IMR-90 (cell line): Measurements from ENCODE around the gene MYO1A. TPM values are rescaled to one million over a fixed set of nuclear protein-coding genes. Genes with fewer than 3 reads are reported as not detected.

ENCODE experiments used
- ATAC-seq: fragments of 200-7000 bp; cut with Tn5 transposase; 2 replicates; pipeline ENCODE4 v1.9.1; 2020; ENCODE audit warnings: low read depth, mild to moderate bottlenecking, moderate library complexity
- BruUV-seq: library from RNA; stranded (reverse); fragments of 400-500 nt; replicated peaks from 2 replicates; lab custom pipeline; 2021; lab: Mats Ljungman, UMichigan
- CTCF ChIA-PET: fragments of 300-600 bp; formaldehyde crosslinking; extraction: SDS; loops from one replicate; lab custom pipeline; 2021; ENCODE audit warnings: antibody characterized with exemption; lab: Yijun Ruan, JAX
- POLR2A ChIA-PET: fragments of 300-600 bp; sonication (Branson Sonifier 250); formaldehyde crosslinking; loops from one replicate; lab custom pipeline; 2022; ENCODE audit warnings: antibody characterized with exemption; ENCODE audit not compliant: unreplicated experiment; lab: Charles Lee
- DNase-seq: peaks from one replicate; pipeline ENCODE4 v3.0.0; 2013
- H2AFZ ChIP-seq: replicated peaks from 2 replicates; pipeline ENCODE3; 2013; ENCODE audit warnings: low read length, mild to moderate bottlenecking; ENCODE audit not compliant: poor library complexity
- H2AK5ac ChIP-seq: 2 replicates; pipeline ENCODE4 v1.6.1; 2013; ENCODE audit warnings: low read depth, low read length, inconsistent platforms
- H2AK9ac ChIP-seq: replicated peaks from 2 replicates; pipeline ENCODE3; 2013; ENCODE audit warnings: mild to moderate bottlenecking, low read depth, low read length, moderate library complexity; ENCODE audit not compliant: poor library complexity
- H2BK120ac ChIP-seq: 2 replicates; pipeline ENCODE4 v1.6.1; 2013; ENCODE audit warnings: low read depth, low read length, inconsistent platforms
- H2BK15ac ChIP-seq: 3 replicates; pipeline ENCODE4 v1.6.1; 2013; ENCODE audit warnings: low read depth, low read length, inconsistent platforms
- H2BK20ac ChIP-seq: 2 replicates; pipeline ENCODE4 v1.6.1; 2013; ENCODE audit warnings: low read depth, mild to moderate bottlenecking, inconsistent platforms, low read length, moderate library complexity
- H2BK5ac ChIP-seq: 2 replicates; pipeline ENCODE4 v1.6.1; 2013; ENCODE audit warnings: mild to moderate bottlenecking, low read depth, low read length, inconsistent platforms; ENCODE audit not compliant: poor library complexity, severe bottlenecking
- H3K14ac ChIP-seq: replicated peaks from 2 replicates; pipeline ENCODE4 v1.6.1; 2013; ENCODE audit warnings: low read depth, low read length, inconsistent platforms
- H3K18ac ChIP-seq: 2 replicates; pipeline ENCODE4 v1.6.1; 2013; ENCODE audit warnings: low read depth, low read length, control low read depth
- H3K23ac ChIP-seq: 2 replicates; pipeline ENCODE4 v1.6.1; 2013; ENCODE audit warnings: low read depth, low read length, inconsistent platforms
- H3K27ac ChIP-seq: 2 replicates; pipeline ENCODE4 v1.5.1; 2013; ENCODE audit warnings: mild to moderate bottlenecking, control low read depth, low read length; ENCODE audit not compliant: insufficient read depth
- H3K27me3 ChIP-seq: 2 replicates; pipeline ENCODE4 v1.6.1; 2013; ENCODE audit warnings: low read length; ENCODE audit not compliant: control insufficient read depth, insufficient read depth
- H3K36me3 ChIP-seq: 2 replicates; pipeline ENCODE4 v1.6.1; 2013; ENCODE audit warnings: low read length, mixed read lengths; ENCODE audit not compliant: control insufficient read depth, insufficient read depth
- H3K4ac ChIP-seq: 2 replicates; pipeline ENCODE4 v1.6.1; 2013; ENCODE audit warnings: low read depth, low read length, inconsistent platforms
- H3K4me1 ChIP-seq: 2 replicates; pipeline ENCODE4 v1.6.1; 2013; ENCODE audit warnings: low read length, mixed read lengths; ENCODE audit not compliant: control insufficient read depth, insufficient read depth
- H3K4me2 ChIP-seq: 2 replicates; pipeline ENCODE4 v1.6.1; 2013; ENCODE audit warnings: low read depth, mild to moderate bottlenecking, control low read depth, low read length, moderate library complexity
- H3K4me3 ChIP-seq: 2 replicates; pipeline ENCODE4 v1.5.1; 2013; ENCODE audit warnings: low read depth, mild to moderate bottlenecking, control low read depth, low read length, moderate library complexity; ENCODE audit not compliant: insufficient read depth
- H3K56ac ChIP-seq: 2 replicates; pipeline ENCODE4 v1.6.1; 2013; ENCODE audit warnings: low read length, inconsistent platforms; ENCODE audit not compliant: insufficient read depth; ENCODE audit errors: extremely low read depth
- H3K79me1 ChIP-seq, 2 experiments: 2 replicates each; pipeline ENCODE4 v1.6.1; 2013; ENCODE audit warnings: low read length in 2 of 2, inconsistent platforms in 1 of 2, low read depth in 1 of 2
- H3K9ac ChIP-seq: 2 replicates; pipeline ENCODE4 v1.6.1; 2013; ENCODE audit warnings: low read depth, low read length, control low read depth
- H3K9me1 ChIP-seq: 2 replicates; pipeline ENCODE4 v1.6.1; 2013; ENCODE audit warnings: low read length, inconsistent platforms; ENCODE audit not compliant: insufficient read depth
- H3K9me3 ChIP-seq: 2 replicates; pipeline ENCODE4 v1.6.1; 2013; ENCODE audit warnings: low read length; ENCODE audit not compliant: control insufficient read depth, insufficient read depth
- H4K20me1 ChIP-seq: 2 replicates; pipeline ENCODE4 v1.6.1; 2013; ENCODE audit warnings: low read length, inconsistent platforms; ENCODE audit not compliant: insufficient read depth
- H4K5ac ChIP-seq: 2 replicates; pipeline ENCODE4 v1.6.1; 2013; ENCODE audit warnings: mild to moderate bottlenecking, low read depth, low read length, control low read depth
- H4K8ac ChIP-seq, 2 experiments: 2 replicates each; pipeline ENCODE4 v1.6.1; 2013; ENCODE audit warnings: low read depth in 2 of 2, low read length in 2 of 2, control low read depth in 1 of 2, inconsistent platforms in 1 of 2
- H4K91ac ChIP-seq: 2 replicates; pipeline ENCODE4 v1.6.1; 2013; ENCODE audit warnings: low read depth, low read length, inconsistent platforms; ENCODE audit not compliant: insufficient read depth
- BHLHE40 ChIP-seq: fragments of 150-350 bp; IDR thresholded peaks from 2 replicates; pipeline ENCODE4 v1.6.1; 2016; ENCODE audit warnings: mild to moderate bottlenecking, low read depth, low read length
- MAZ ChIP-seq: IDR thresholded peaks from 2 replicates; pipeline ENCODE4 v1.6.1; 2012; ENCODE audit warnings: low read depth, mild to moderate bottlenecking, low read length, improper control_type of control experiment, moderate library complexity, borderline replicate concordance
- MXI1 ChIP-seq: IDR thresholded peaks from 2 replicates; pipeline ENCODE4 v1.6.1; 2012; ENCODE audit warnings: low read depth, mild to moderate bottlenecking, low read length, moderate library complexity, borderline replicate concordance
- NFE2L2 ChIP-seq: fragments of 150-350 bp; IDR thresholded peaks from 2 replicates; pipeline ENCODE4 v1.6.1; 2016; ENCODE audit warnings: low read depth, mild to moderate bottlenecking, low read length
- POLR2A ChIP-seq: IDR thresholded peaks from 2 replicates; pipeline ENCODE4 v1.6.1; 2012; ENCODE audit warnings: mild to moderate bottlenecking, low read depth, low read length
- RCOR1 ChIP-seq: IDR thresholded peaks from 2 replicates; pipeline ENCODE4 v1.6.1; 2012; ENCODE audit warnings: mild to moderate bottlenecking, low read length, improper control_type of control experiment; ENCODE audit not compliant: insufficient replicate concordance
- RFX5 ChIP-seq: IDR thresholded peaks from 2 replicates; pipeline ENCODE4 v1.8.0; 2012; ENCODE audit warnings: low read depth, mild to moderate bottlenecking, low read length, moderate library complexity
- SMC3 ChIP-seq: fragments of 150-350 bp; IDR thresholded peaks from 2 replicates; pipeline ENCODE4 v1.6.1; 2016; ENCODE audit warnings: low read depth, mild to moderate bottlenecking, antibody characterized with exemption, low read length, moderate library complexity
- WGBS, 2 experiments: methylation state at CpG; one replicate each; pipeline versions ENCODE4 v1.1.5 to v1.1.7; 2013; ENCODE audit warnings: missing lambda C conversion rate in 2 of 2; ENCODE audit not compliant: insufficient read length in 1 of 2; ENCODE audit errors: extremely low coverage in 2 of 2; 5-methylcytosine and 5-hydroxymethylcytosine counted together
- dilution Hi-C: fragments of 300-500 bp; cut with HindIII; formaldehyde crosslinking; loops from one replicate; pipeline ENCODE4 v1.14.3; 2018; ENCODE audit warnings: low sequenced_read_pairs; ENCODE audit not compliant: unreplicated experiment
- in situ Hi-C: fragments of 300-500 bp; cut with MboI; formaldehyde crosslinking; loops from 3 replicates; pipeline ENCODE4 v1.14.3; 2019; ENCODE audit warnings: low sequenced_read_pairs, inconsistent platforms, mixed read lengths
- intact Hi-C: fragments of 100-400 bp; cut with micrococcal nuclease; formaldehyde crosslinking; loops from 2 replicates; pipeline ENCODE4 v1.10.0; 2022
- polyA plus RNA-seq, 3 experiments: library from polyadenylated mRNA; depleted of rRNA; stranded (reverse); fragments of >200 nt; gene quantifications; 2 replicates each; pipeline ENCODE4 v1.2.3, GENCODE V29; 2012; ENCODE audit warnings: low replicate concordance in 1 of 3
- total RNA-seq: library from RNA; depleted of rRNA; stranded (reverse); fragments of >200 nt; gene quantifications from 2 replicates; pipeline ENCODE4 v1.2.3, GENCODE V29; 2012
- TF ChIP-seq, protein P1 (sequence below): fragments of 150-350 bp; IDR thresholded peaks from 2 replicates; pipeline ENCODE4 v1.6.1; 2017; ENCODE audit warnings: mild to moderate bottlenecking, antibody characterized with exemption, low read length, low read depth

Gene MYO1A
- total and polyA plus RNA-seq, 2 of the 4 experiments (the other 2 are of a cell fraction), result under 0.01 TPM; not detected in 1

DNA sequence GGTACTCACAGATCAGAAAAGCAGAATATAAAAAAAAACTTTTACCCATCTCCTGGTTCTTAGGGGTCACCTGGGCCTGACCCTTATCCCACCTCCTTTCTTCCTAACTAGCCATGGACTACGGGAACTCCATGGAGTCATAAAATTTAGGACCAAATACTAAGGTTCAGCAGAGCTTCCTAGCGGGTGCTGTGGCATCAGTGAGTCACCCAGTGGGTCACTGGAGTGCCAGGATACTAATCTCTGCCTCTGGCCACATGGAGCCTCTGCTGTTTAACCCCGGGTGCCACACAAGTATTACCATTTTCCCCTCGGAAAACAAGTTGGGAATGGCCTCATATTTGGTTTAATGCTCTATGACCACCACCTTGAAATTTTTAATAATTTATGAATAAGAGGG, 50.5 kb downstream of the MYO1A start:
- no peak overlapping the region for H3K18ac ChIP-seq
- H4K5ac ChIP-seq, result no peak overlapping the region
- H4K20me1 ChIP-seq, result peaks cover 41% of the 10 kb centered on the region
- peaks cover 17% of the 10 kb centered on the region for H3K9me1 ChIP-seq
- no peak overlapping the region for H3K4me2 ChIP-seq
- no peak overlapping the region for H3K9ac ChIP-seq
- no peak overlapping the region for H3K27ac ChIP-seq
- no peak overlapping the region for H4K8ac ChIP-seq
- no peak overlapping the region for H2BK120ac ChIP-seq
- peaks cover 18 to 66% of the 10 kb centered on the region in 2 experiments for H3K79me1 ChIP-seq
- 85% methylated on average over 2 of the region's 4 CpGs; no CpG with 5 or more reads in 1 of the 2 experiments for WGBS, 2 experiments
- in situ Hi-C loops, result loop anchor here (25.0 kb wide), 1 partner anchor 487 kb away; the partner anchor contains the start of gene RBMS2
- dilution Hi-C loops, result no loop called here
- H3K14ac ChIP-seq, result no peak overlapping the region
- H3K36me3 ChIP-seq, result peaks cover 53% of the 10 kb centered on the region
- DNase-seq (no peak), ATAC-seq (no peak)
- no peak overlapping the region for H4K91ac ChIP-seq
- no peak overlapping the region for H2BK15ac ChIP-seq
- ChIA-PET POLR2A (no interaction called here), CTCF (no interaction called here)
- H2AFZ ChIP-seq, result no peak overlapping the region
- no TSS peak for BruUV-seq
- intact Hi-C loops, result no loop called here
- H3K4me1 ChIP-seq, result peaks cover 6% of the 10 kb centered on the region
- TF ChIP-seq RCOR1, result no peak
- TF ChIP-seq, protein P1, sequence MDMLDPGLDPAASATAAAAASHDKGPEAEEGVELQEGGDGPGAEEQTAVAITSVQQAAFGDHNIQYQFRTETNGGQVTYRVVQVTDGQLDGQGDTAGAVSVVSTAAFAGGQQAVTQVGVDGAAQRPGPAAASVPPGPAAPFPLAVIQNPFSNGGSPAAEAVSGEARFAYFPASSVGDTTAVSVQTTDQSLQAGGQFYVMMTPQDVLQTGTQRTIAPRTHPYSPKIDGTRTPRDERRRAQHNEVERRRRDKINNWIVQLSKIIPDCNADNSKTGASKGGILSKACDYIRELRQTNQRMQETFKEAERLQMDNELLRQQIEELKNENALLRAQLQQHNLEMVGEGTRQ, result no peak
- TF ChIP-seq MAZ, result no peak
- TF ChIP-seq POLR2A, result no peak
- no peak for TF ChIP-seq NFE2L2
- TF ChIP-seq SMC3, result no peak
- TF ChIP-seq BHLHE40, result no peak
- no peak for TF ChIP-seq RFX5
- TF ChIP-seq MXI1, result no peak
- H2BK20ac ChIP-seq, result no peak overlapping the region
- H2AK9ac ChIP-seq, result peak overlapping the region; percentile 76
- H3K9me3 ChIP-seq, result no peaks in the 10 kb centered on the region
- H3K4me3 ChIP-seq, result no peak overlapping the region
- H2BK5ac ChIP-seq, result no peak overlapping the region
- no peak overlapping the region for H3K4ac ChIP-seq
- no peaks in the 10 kb centered on the region for H3K27me3 ChIP-seq
- H3K23ac ChIP-seq, result no peak overlapping the region; the same call in 1 of the 2 replicates
- H2AK5ac ChIP-seq, result no peak overlapping the region
- no peak overlapping the region for H3K56ac ChIP-seq
